NCI-H146 treated with DMSO at 0.1 percent for 48 hours (cell line): ENCODE results near the gene ACADL.
A peak's percentile ranks its signal among the peaks of the same experiment; 100 is the strongest.

Experiments
- DNase-seq: peaks from one replicate; lab custom pipeline; 2025; ENCODE audit not compliant: unreplicated experiment; lab: John Stamatoyannopoulos, UW

Gene ACADL

GRCh38 chr2:210171309-210172218, 53.7 kb downstream of the ACADL start, which contains the start of gene KANSL1L:
Gene KANSL1L, minus strand, starts transcription at chr2:210171409. Its CDS starts 16,827 bp downstream, at chr2:210154582.
- DNase-seq = peak; percentile 65

GRCh38 chr2:210170446-210171303, 54.6 kb downstream of the ACADL start:
- peak; percentile 80 for DNase-seq

- DNase-seq = no peak
These were observed 55.1 kb downstream of the ACADL start for GRCh38 chr2:210170196-210170445.

- DNase-seq = no peak
These were observed 55.6 kb downstream of the ACADL start for GRCh38 chr2:210169516-210170195.

- DNase-seq = no peak
These were observed 58.0 kb downstream of the ACADL start for GRCh38 chr2:210167227-210167626.

GRCh38 chr2:210162466-210163124, 62.7 kb downstream of the ACADL start:
- no peak for DNase-seq

GRCh38 chr2:210159059-210159458, 66.2 kb downstream of the ACADL start:
- DNase-seq = no peak

- no peak for DNase-seq
These were observed 67.0 kb downstream of the ACADL start for GRCh38 chr2:210158236-210158635.

- no peak for DNase-seq
These were observed 67.7 kb downstream of the ACADL start for GRCh38 chr2:210157526-210157925.

GRCh38 chr2:210147614-210148013, 77.6 kb downstream of the ACADL start:
- DNase-seq = no peak
